Stimulated activated memory B cell treated with anti-CD40 and anti-IgM and Interleukin-4, amounts not matched to agents 10 μg/mL and 1 μg/mL and 100 μg/mL, for 72 hours (primary cell): ENCODE measurements around the gene TENM4.

Experiments used
- ATAC-seq: fragments of 150-1000 bp; cut with Tn5 transposase; 2 replicates; pipeline ENCODE4 v1.10.0; 2021
- H3K27ac Mint-ChIP-seq: one replicate; pipeline ENCODE4 v1.8.0; 2022; ENCODE audit warnings: mild to moderate bottlenecking, mixed read lengths
- H3K27me3 Mint-ChIP-seq: one replicate; pipeline ENCODE4 v1.8.0; 2022; ENCODE audit warnings: mixed read lengths
- H3K36me3 Mint-ChIP-seq: one replicate; pipeline ENCODE4 v1.8.0; 2022; ENCODE audit warnings: mixed read lengths
- H3K4me1 Mint-ChIP-seq: one replicate; pipeline ENCODE4 v1.8.0; 2022; ENCODE audit warnings: mixed read lengths
- H3K4me3 Mint-ChIP-seq: one replicate; pipeline ENCODE4 v1.8.0; 2022; ENCODE audit warnings: mild to moderate bottlenecking, moderate library complexity, mixed read lengths
- H3K9me3 Mint-ChIP-seq: one replicate; pipeline ENCODE4 v1.8.0; 2022; ENCODE audit warnings: mixed read lengths

The TENM4 gene

GRCh38 chr11:79047980-79048379 is 392.9 kb downstream of the TENM4 start:
- Mint-ChIP-seq H3K27me3 (peaks cover 5% of the 10 kb centered on the region), H3K36me3 (no peaks in the 10 kb centered on the region), H3K9me3 (peaks cover 2% of the 10 kb centered on the region), H3K27ac (no peak overlapping the region), H3K4me3 (no peak overlapping the region), H3K4me1 (no peaks in the 10 kb centered on the region)
- no peak for ATAC-seq

- H3K4me3 Mint-ChIP-seq = no peak overlapping the region
- H3K27ac Mint-ChIP-seq = no peak overlapping the region
- no peaks in the 10 kb centered on the region for H3K4me1 Mint-ChIP-seq
- no peak for ATAC-seq
- H3K27me3 Mint-ChIP-seq = peaks cover 11% of the 10 kb centered on the region
- H3K9me3 Mint-ChIP-seq = peaks cover 3% of the 10 kb centered on the region
- H3K36me3 Mint-ChIP-seq = no peaks in the 10 kb centered on the region
Measured at GRCh38 chr11:79047321-79047720, 393.5 kb downstream of the TENM4 start.

- no peaks in the 10 kb centered on the region for H3K36me3 Mint-ChIP-seq
- H3K9me3 Mint-ChIP-seq = peaks cover 3% of the 10 kb centered on the region
- ATAC-seq = no peak
- H3K27me3 Mint-ChIP-seq = peaks cover 12% of the 10 kb centered on the region
- no peak overlapping the region for H3K27ac Mint-ChIP-seq
- no peaks in the 10 kb centered on the region for H3K4me1 Mint-ChIP-seq
- H3K4me3 Mint-ChIP-seq = no peak overlapping the region
Measured at GRCh38 chr11:79046366-79046765, 394.5 kb downstream of the TENM4 start.

DNA sequence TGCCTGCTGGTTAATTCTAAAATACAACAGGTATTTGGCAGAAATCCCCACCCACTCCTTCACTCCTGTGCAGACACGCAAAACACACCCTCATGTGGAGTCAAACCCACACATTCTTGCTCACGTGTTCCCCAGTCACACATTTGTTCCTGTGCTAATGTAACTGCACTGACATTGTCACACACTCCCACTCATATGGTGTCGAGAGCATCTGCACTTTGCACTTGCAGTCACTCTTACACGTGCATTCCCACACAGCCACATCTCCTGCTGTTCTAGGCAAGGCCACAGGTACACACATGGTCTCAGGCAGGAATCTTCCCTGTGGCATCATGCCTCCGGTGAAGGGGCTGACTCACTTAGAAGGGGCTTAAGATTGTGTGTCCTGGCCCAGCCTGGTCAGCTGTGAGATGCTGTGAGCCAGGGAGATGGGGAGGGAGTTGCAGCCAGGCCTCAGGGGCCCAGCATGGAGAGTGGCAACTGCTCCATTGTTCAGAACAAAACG is 395.0 kb downstream of the TENM4 start:
- no peaks in the 10 kb centered on the region for H3K4me1 Mint-ChIP-seq
- no peaks in the 10 kb centered on the region for H3K36me3 Mint-ChIP-seq
- peaks cover 3% of the 10 kb centered on the region for H3K9me3 Mint-ChIP-seq
- no peak for ATAC-seq
- H3K27me3 Mint-ChIP-seq = peaks cover 12% of the 10 kb centered on the region
- H3K27ac Mint-ChIP-seq = no peak overlapping the region
- no peak overlapping the region for H3K4me3 Mint-ChIP-seq

DNA sequence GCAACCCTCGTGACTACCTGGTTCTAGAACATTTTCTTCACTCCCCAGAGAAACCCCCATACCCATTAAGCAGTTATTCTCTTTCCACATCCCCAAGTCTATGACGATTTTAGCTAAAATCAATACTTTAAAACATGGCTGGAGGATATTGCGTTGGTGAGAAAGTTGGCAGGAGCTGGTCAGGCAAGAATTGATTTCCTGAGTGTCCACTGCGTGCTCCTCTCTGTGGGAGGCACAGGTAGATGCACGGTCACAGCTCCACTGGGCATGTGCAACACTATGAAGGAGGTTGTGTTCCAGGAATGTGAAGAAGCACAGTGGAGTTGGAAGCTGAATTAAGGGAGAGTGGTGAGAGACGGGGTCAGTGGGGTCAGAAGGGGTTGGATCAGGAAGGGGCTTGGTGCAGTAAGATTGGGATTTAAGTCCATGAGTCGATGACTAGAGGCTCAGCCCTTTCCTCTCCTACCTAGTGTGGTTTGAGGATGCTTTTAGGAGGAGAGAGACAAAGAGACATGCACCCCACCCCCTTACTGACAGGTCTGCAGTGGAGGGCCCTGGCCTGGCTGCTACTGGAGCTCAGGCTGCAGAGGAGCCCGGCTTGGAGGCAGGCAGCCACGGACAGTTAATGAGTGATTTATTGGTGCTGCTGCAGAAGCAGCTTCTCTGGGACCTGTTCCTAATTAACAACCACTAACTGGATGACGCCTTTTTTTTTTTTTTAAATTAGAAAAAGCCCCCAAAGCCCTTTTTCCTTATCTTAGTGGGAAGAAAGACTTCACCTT is 395.6 kb downstream of the TENM4 start:
- Mint-ChIP-seq H3K9me3 (peaks cover 3% of the 10 kb centered on the region), H3K36me3 (no peaks in the 10 kb centered on the region), H3K4me1 (no peaks in the 10 kb centered on the region), H3K4me3 (no peak overlapping the region), H3K27ac (no peak overlapping the region), H3K27me3 (peaks cover 12% of the 10 kb centered on the region)
- ATAC-seq = no peak

- no peaks in the 10 kb centered on the region for H3K36me3 Mint-ChIP-seq
- peaks cover 12% of the 10 kb centered on the region for H3K27me3 Mint-ChIP-seq
- peaks cover 3% of the 10 kb centered on the region for H3K9me3 Mint-ChIP-seq
- H3K4me1 Mint-ChIP-seq = no peaks in the 10 kb centered on the region
- H3K27ac Mint-ChIP-seq = no peak overlapping the region
- no peak for ATAC-seq
- H3K4me3 Mint-ChIP-seq = no peak overlapping the region
Measured at GRCh38 chr11:79044201-79044600, 396.6 kb downstream of the TENM4 start.

DNA sequence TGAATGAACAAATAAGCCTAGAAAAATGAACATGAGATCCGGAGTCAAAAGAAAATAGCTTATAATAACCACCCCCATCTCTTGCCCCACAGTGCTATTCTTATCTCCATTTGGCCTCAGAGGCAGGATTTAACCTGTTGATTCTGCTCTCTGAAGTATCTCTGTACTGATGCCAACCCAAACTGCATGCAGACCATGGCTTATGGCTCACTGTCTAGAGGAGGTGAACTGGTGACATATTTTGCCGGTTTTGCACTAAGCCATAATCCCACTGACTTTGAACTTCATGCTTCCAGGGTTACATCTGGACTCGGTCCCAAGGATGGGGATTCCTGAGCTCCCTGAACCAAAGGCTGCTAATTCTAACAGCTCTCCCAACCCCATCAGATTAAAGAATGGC is 397.1 kb downstream of the TENM4 start:
- Mint-ChIP-seq H3K9me3 (peaks cover 3% of the 10 kb centered on the region), H3K27me3 (peaks cover 12% of the 10 kb centered on the region), H3K4me3 (no peak overlapping the region), H3K4me1 (no peaks in the 10 kb centered on the region), H3K36me3 (no peaks in the 10 kb centered on the region), H3K27ac (no peak overlapping the region)
- no peak for ATAC-seq

DNA sequence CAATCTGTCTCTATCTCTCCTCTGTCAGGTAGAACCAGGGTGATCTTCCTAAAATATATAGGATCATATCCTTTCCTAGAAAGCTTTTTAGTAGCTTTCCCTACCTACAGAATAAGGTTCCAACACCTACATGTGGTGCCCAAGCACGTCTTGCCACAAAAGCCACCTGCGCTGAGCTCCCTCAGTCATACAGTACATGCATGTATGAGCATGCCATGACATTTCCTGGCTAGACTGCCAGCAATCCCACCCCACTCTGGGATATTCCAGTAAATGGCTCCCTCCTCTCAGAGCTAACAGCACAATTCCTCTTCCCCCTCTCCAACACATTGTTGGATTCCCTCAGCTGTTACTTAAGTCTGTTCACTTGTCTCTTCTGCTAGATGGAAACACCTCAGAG is 398.0 kb downstream of the TENM4 start:
- no peaks in the 10 kb centered on the region for H3K36me3 Mint-ChIP-seq
- ATAC-seq = no peak
- no peaks in the 10 kb centered on the region for H3K4me1 Mint-ChIP-seq
- H3K4me3 Mint-ChIP-seq = no peak overlapping the region
- H3K27me3 Mint-ChIP-seq = peaks cover 12% of the 10 kb centered on the region
- no peak overlapping the region for H3K27ac Mint-ChIP-seq
- peaks cover 3% of the 10 kb centered on the region for H3K9me3 Mint-ChIP-seq

DNA sequence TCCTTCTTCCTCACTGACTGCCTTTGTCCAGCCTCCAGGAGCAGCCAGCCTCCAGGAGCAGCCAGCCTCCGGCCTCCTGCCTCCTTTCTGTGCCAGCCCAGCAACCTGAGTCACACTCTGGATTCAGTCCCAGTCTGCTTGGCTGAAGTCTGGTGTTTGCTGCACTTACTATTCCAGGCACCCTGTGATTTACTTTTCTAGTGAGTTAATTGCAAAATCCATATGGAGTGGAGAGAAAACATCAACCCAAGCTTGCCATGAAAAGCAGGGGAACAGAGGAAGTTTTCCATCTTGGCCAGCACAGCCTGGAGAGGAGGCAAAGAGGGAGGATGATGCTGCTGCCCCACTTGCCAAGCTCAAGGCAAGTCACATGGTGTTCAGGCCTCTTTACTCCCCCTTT is 400.5 kb downstream of the TENM4 start:
- Mint-ChIP-seq H3K4me3 (no peak overlapping the region), H3K36me3 (no peaks in the 10 kb centered on the region), H3K27me3 (peaks cover 26% of the 10 kb centered on the region), H3K9me3 (peaks cover 3% of the 10 kb centered on the region), H3K4me1 (no peaks in the 10 kb centered on the region), H3K27ac (no peak overlapping the region)
- no peak for ATAC-seq

- ATAC-seq = no peak
Measured at GRCh38 chr11:79039122-79039521, 401.7 kb downstream of the TENM4 start.

DNA sequence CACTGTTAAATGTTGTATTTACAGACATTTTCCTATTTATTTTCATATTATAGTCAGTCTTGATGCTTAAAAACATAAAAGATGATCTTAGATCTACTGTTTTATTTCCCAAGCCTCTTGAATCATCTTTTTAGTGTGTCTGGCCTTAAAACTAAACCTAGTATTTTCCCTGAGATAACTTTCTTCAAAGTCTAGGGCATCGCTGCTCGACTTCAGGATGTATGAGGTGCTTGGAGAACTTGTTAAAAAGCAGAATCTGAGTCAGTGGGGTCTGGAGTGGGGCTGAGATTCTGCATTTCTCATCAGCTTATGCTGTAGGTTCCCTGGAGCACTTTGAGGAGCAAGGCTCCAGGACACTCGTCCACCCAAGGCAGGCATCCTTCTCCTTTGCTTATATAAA is 404.9 kb downstream of the TENM4 start:
- no peak overlapping the region for H3K4me3 Mint-ChIP-seq
- H3K27ac Mint-ChIP-seq = no peak overlapping the region
- H3K27me3 Mint-ChIP-seq = peaks cover 40% of the 10 kb centered on the region
- no peak for ATAC-seq
- H3K9me3 Mint-ChIP-seq = no peaks in the 10 kb centered on the region
- no peaks in the 10 kb centered on the region for H3K4me1 Mint-ChIP-seq
- no peaks in the 10 kb centered on the region for H3K36me3 Mint-ChIP-seq

More at GRCh38 chr11:79039122-79039521, 401.7 kb downstream of the TENM4 start:
- Mint-ChIP-seq H3K4me1 (no peaks in the 10 kb centered on the region), H3K9me3 (peaks cover 3% of the 10 kb centered on the region), H3K4me3 (no peak overlapping the region), H3K27ac (no peak overlapping the region), H3K27me3 (peaks cover 28% of the 10 kb centered on the region), H3K36me3 (no peaks in the 10 kb centered on the region)

- no peak overlapping the region for H3K4me3 Mint-ChIP-seq
- peaks cover 60% of the 10 kb centered on the region for H3K27me3 Mint-ChIP-seq
- no peaks in the 10 kb centered on the region for H3K36me3 Mint-ChIP-seq
- ATAC-seq = no peak
- H3K27ac Mint-ChIP-seq = no peak overlapping the region
- H3K9me3 Mint-ChIP-seq = no peaks in the 10 kb centered on the region
- H3K4me1 Mint-ChIP-seq = no peaks in the 10 kb centered on the region
Measured at GRCh38 chr11:79033833-79034232, 407.0 kb downstream of the TENM4 start.

DNA sequence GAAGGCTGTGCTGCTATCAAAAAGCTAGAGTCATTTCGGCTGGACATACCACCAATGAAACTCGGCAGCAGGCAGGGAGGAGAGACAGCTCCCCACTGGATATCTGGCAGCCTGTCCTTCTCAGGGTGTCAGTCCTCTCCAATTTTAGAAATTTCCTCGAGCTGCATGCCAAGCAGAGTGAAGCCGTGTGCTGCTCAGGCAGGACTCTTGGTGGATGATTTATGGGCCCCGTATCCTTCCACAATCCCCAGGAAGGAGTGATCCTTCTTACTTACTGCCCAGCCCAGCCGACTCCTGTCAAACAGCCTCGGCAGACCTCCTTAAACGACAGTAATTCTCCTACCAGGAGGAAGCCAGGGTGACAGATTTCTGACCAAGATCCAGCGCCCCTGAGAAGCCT is 410.4 kb downstream of the TENM4 start:
- H3K27me3 Mint-ChIP-seq = peaks cover 72% of the 10 kb centered on the region
- no peaks in the 10 kb centered on the region for H3K36me3 Mint-ChIP-seq
- H3K4me1 Mint-ChIP-seq = peaks cover 13% of the 10 kb centered on the region
- ATAC-seq = no peak
- H3K4me3 Mint-ChIP-seq = no peak overlapping the region
- no peaks in the 10 kb centered on the region for H3K9me3 Mint-ChIP-seq
- no peak overlapping the region for H3K27ac Mint-ChIP-seq

- no peak overlapping the region for H3K4me3 Mint-ChIP-seq
- peaks cover 84% of the 10 kb centered on the region for H3K27me3 Mint-ChIP-seq
- H3K4me1 Mint-ChIP-seq = peaks cover 13% of the 10 kb centered on the region
- H3K27ac Mint-ChIP-seq = no peak overlapping the region
- no peaks in the 10 kb centered on the region for H3K36me3 Mint-ChIP-seq
- ATAC-seq = no peak
- no peaks in the 10 kb centered on the region for H3K9me3 Mint-ChIP-seq
Measured at GRCh38 chr11:79028225-79028624, 412.6 kb downstream of the TENM4 start.

DNA sequence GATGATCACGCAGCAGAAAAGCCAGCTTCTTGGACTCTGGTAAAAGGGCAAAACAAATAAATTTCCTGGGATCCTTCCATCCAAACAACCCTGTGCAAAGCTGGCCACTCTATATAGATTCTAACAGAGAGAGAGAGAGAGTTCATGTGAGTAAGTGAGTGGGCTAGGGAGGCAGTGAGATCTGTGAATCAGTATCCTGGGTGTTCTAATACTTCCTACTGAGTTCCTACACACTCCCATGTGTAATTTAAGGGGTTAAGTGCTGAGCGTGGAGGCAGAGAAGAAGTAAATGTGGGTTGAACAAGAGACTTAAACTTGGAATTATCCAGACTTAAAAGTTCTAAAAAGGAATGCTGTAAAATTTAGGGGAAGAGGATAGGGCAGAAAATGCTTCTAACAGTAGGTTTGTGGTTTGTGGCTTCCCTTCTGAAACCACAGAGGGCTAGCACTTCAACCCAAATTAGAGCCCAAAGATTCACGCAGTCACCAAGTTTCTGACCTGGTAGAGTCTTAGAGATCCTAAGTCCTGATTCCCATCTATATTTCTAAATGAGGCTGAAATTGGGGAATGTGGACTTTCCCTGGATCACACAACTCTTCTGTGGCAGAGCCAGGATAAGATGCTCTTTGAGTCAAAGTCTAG is 413.9 kb downstream of the TENM4 start:
- no peak for ATAC-seq
- no peaks in the 10 kb centered on the region for H3K36me3 Mint-ChIP-seq
- peaks cover 81% of the 10 kb centered on the region for H3K27me3 Mint-ChIP-seq
- no peak overlapping the region for H3K27ac Mint-ChIP-seq
- no peaks in the 10 kb centered on the region for H3K9me3 Mint-ChIP-seq
- H3K4me1 Mint-ChIP-seq = peaks cover 13% of the 10 kb centered on the region
- no peak overlapping the region for H3K4me3 Mint-ChIP-seq

GRCh38 chr11:79025622-79026021 is 415.2 kb downstream of the TENM4 start:
- Mint-ChIP-seq H3K27ac (no peak overlapping the region), H3K36me3 (no peaks in the 10 kb centered on the region), H3K4me3 (no peak overlapping the region), H3K27me3 (peaks cover 78% of the 10 kb centered on the region), H3K9me3 (no peaks in the 10 kb centered on the region), H3K4me1 (peaks cover 13% of the 10 kb centered on the region)
- ATAC-seq = no peak
